Activated CD8-positive, alpha-beta memory T cell treated with anti-CD3 and anti-CD28 coated beads, Interleukin-2, amount 10 ng/mL, durations not matched to agents 7 days and 5 days (primary cell): ENCODE data around the gene NDUFA8. TPM values are rescaled to one million over a fixed set of nuclear protein-coding genes. Genes with fewer than 3 reads are reported as not detected.

Source experiments
- microRNA-seq: library from miRNA; unstranded; fragments of <30 nt; microRNA quantifications from one replicate; pipeline ENCODE4 v1.2.0, GENCODE V29; 2022
- total RNA-seq, 2 experiments: library from RNA; stranded (reverse); gene quantifications; one replicate each; pipeline ENCODE4 v1.2.3, GENCODE V29; 2021

NDUFA8 gene
- total RNA-seq, 2 experiments from 2014 or later = 36.4 to 49.1 TPM

Small RNA genes within 50 kb of the gene (microRNA-seq; reads per million reads assigned to microRNA genes)
- gene MIR4478 = not detected

Other genes with a start within 250 kb of the NDUFA8 start
- 1 to 10 TPM; 2.2 to 2.5 TPM for gene TTLL11, start 66.5 kb downstream of the NDUFA8 start, total RNA-seq
- gene MORN5, start 129 bp upstream of the NDUFA8 start, total RNA-seq = not detected
- not detected for gene LHX6, start 69.2 kb upstream of the NDUFA8 start, total RNA-seq
- 10 to 100 TPM; 23.8 to 24.4 TPM for gene RBM18, start 105.1 kb upstream of the NDUFA8 start, total RNA-seq
- 10 to 100 TPM; 27.9 to 39.5 TPM for gene MRRF, start 105.1 kb upstream of the NDUFA8 start, total RNA-seq
- gene PTGS1, start 211.2 kb upstream of the NDUFA8 start, total RNA-seq = 1 to 10 TPM in 1 of 2 experiments, under 1 TPM in 1; 0.35 to 1.0 TPM